ENCODE data around the gene ESRRA.
A peak's percentile ranks its signal among the peaks of the same experiment; 100 is the strongest.

Gene ESRRA

GRCh38 chr11:64352099-64352994, 47.0 kb downstream of the ESRRA start:
- no peak for DNase-seq (ENCODE audit: low spot score)

- no peak for DNase-seq (ENCODE audit: low spot score)
Measured at GRCh38 chr11:64352995-64353714, 47.8 kb downstream of the ESRRA start.

DNA sequence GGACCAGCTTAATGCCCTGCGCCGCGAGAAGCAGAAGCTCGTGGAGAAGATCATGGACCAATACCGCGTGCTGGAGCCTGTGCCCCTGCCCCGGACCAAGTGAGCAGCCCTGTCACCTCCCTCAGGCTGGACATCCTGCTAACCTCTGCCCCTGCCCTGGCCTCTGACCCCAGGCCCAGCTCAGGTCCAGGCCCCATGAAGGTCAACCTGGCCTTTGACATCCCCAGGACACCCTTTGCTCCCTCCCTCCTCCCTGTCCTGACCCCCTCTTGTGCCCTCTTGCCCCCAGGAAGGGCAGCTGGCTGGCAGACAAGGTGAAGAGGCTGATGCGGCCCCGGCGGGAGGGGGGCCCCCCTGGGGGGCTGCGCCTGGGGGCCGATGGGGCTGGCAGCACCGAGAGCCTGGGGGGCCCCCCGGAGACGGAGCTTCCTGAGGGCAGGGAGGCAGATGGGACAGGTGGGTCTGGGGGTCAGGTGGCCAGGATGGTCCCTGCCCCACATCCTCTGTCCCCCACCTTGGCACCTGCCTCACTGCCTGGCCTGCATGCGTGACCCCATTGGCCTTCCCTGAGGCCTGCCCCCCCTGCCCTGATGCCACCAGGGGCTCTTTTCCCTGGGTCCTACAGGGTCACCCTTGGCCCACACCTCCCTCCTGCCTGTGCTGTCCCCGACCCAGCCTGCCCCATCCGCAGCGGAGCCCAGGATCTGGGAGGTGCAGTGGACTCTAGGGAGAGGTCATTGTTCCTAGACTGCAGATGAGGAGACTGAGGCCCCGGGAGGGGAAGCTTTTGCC, 48.6 kb downstream of the ESRRA start:
- DNase-seq (ENCODE audit: low spot score) = no peak

- peak; percentile 91 for DNase-seq (ENCODE audit: low spot score)
Measured at GRCh38 chr11:64355078-64355940, 50.0 kb downstream of the ESRRA start.

GRCh38 chr11:64356498-64357411, 51.4 kb downstream of the ESRRA start:
- peak; percentile 72 for DNase-seq (ENCODE audit: low spot score)

GRCh38 chr11:64357446-64357845, 52.1 kb downstream of the ESRRA start:
- no peak for DNase-seq (ENCODE audit: low spot score)

DNA sequence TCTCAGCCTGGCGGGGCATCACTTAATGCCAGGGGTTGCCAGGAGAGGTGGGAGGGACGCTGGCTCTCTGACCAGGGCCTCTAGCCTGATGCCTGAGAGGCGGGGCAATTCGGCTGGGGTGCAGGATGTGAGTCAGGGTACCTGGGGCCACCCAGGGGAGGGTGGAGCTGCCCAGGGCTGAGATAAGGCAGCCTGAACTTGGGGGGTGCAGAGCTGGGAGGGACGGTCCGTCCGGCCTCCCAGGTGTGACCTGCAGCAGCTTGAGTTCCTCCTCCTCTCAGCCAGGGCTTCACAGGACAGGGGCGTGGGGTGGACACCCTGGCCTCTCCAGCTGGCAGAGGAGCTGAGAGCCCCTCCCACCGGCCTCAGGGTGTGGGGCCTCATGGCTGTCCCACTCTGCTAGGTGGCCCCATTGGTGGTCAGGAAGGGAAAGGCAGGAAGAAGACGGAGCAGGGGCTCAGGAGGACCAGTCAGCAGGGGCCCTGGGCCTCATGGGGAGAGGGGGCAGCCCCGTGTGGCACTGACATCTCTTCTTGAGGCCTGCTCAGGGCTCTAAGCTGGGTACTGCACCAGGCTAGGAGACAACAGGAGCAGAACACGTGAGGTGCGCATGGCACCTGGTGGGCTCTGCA, 52.7 kb downstream of the ESRRA start:
- DNase-seq (ENCODE audit: low spot score) = peak; percentile 81

DNA sequence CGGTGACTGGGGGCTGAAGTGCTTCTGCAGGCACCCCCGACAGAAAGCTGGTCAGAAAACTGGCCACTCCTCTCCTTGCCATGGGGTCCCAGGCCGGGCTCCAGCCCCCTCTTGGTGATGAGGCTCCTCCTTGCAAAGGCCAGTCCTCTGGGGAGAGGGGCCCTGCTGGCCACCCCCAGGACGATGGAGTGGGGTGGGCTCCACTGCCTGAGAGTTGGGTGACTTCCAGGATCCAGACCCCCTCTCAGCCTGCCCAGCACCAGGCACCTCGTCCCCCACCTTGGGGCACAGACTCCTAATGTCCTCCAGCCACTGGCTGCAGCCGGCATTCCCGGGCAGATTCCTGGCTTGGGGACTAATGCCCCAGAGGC, 53.2 kb downstream of the ESRRA start:
- no peak for DNase-seq (ENCODE audit: low spot score)

GRCh38 chr11:64358907-64359711, 53.8 kb downstream of the ESRRA start, which contains the start of gene RPS6KA4:
Gene RPS6KA4 (plus strand): TSS chr11:64359162. CDS start chr11:64359236, 74 bp downstream.
- DNase-seq (ENCODE audit: low spot score) = peak; percentile 65

DNA sequence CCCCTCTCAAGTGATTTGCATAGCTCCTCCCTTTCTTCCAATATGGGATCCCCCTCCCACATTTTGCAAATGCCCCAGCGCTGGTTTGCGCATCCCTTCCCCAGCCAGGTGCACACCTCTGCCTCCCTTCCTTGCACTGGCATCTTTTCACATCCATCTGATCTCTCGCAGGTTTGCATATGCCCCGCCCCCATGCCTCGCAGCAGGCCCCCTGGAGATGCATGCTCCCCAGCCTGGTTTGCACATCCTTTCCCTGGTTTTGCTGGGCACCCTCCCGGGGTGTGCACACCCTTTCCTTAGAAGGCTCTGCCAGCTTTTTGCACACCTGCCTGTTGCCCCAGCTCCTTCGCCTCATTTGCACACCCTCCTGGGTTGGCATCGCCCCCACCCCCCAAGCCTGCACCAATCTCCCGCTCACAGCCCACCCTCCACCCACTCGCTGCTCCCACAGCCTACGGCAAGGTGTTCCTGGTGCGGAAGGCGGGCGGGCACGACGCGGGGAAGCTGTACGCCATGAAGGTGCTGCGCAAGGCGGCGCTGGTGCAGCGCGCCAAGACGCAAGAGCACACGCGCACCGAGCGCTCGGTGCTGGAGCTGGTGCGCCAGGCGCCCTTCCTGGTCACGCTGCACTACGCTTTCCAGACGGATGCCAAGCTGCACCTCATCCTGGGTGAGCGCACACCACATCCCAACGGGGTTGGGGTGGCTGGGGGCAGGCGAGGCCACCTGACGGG, 54.6 kb downstream of the ESRRA start:
- no peak for DNase-seq (ENCODE audit: low spot score)

- DNase-seq (ENCODE audit: low spot score) = no peak
Measured at GRCh38 chr11:64360448-64360921, 55.2 kb downstream of the ESRRA start.

- DNase-seq (ENCODE audit: low spot score) = no peak
Measured at GRCh38 chr11:64361659-64362058, 56.3 kb downstream of the ESRRA start.

DNA sequence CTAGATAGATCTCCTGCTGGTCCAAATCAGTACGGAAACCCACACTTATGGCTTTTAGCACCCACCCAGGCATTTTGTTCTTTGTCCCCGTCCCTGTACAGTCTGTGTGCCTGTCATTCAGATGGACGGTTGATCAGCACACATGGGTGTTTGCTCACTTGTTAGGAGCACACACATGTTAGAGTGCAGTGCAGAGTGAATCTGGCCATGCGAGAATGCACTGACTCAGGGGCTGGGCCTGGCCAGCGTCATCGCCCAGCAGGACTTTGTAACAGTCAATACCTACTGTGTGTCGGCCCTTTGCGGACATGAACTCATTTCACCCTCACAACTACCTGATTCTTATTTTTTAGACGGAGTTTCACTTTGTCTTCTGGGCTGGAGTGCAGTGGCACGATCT, 57.0 kb downstream of the ESRRA start:
- DNase-seq (ENCODE audit: low spot score) = no peak

- DNase-seq (ENCODE audit: low spot score) = no peak
Measured at GRCh38 chr11:64364435-64364834, 59.1 kb downstream of the ESRRA start.

DNA sequence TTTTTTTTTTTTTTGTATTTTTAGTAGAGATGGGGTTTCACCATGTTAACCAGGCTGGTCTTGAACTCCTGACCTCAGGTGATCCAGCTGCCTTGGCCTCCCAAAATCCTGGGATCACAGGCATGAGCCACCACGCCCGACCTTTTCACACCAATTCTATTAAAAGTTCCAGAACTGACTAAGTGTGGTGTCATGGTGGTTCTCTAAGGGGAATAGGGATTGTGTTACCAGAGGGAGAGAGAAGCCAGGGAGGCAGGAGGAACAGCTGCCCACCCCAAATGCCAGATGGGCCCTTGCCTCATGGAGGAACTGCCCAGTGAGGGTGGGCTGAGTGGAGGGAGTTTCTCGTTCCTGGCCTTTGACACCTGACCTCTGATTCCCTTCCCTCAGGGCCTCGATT, 59.6 kb downstream of the ESRRA start:
- peak; percentile 54 for DNase-seq (ENCODE audit: low spot score)
